Activated CD4-positive, alpha-beta T cell treated with anti-CD3 and anti-CD28 coated beads, Interleukin-2, amount 10 ng/mL, durations not matched to agents 7 days and 5 days (primary cell): ENCODE measurements around the gene MISP. TPM values are rescaled to one million over a fixed set of nuclear protein-coding genes. Genes with fewer than 3 reads are reported as not detected.

ENCODE experiments used
- CTCF ChIA-PET: fragments of 350-600 bp; sonication (Branson Sonifier 250); formaldehyde crosslinking; loops from one replicate; lab custom pipeline; 2021; ENCODE audit warnings: antibody characterized with exemption; lab: Charles Lee
- POLR2A ChIA-PET: fragments of 350-600 bp; sonication (Branson Sonifier 250); formaldehyde crosslinking; loops from one replicate; lab custom pipeline; 2021; ENCODE audit warnings: antibody characterized with exemption; lab: Charles Lee
- DNase-seq: peaks from one replicate; pipeline ENCODE4 v3.0.0-alpha.2; 2020
- H3K27ac Mint-ChIP-seq: one replicate; pipeline ENCODE4 v1.8.0; 2021; ENCODE audit warnings: mild to moderate bottlenecking, moderate library complexity, mixed read lengths
- H3K27me3 Mint-ChIP-seq: one replicate; pipeline ENCODE4 v1.8.0; 2021; ENCODE audit warnings: mixed read lengths
- H3K36me3 Mint-ChIP-seq: one replicate; pipeline ENCODE4 v1.8.0; 2021; ENCODE audit warnings: low read depth, mixed read lengths
- H3K4me1 Mint-ChIP-seq: one replicate; pipeline ENCODE4 v1.8.0; 2021; ENCODE audit warnings: mixed read lengths
- H3K4me3 Mint-ChIP-seq: one replicate; pipeline ENCODE4 v1.8.0; 2021; ENCODE audit warnings: mild to moderate bottlenecking, moderate library complexity, mixed read lengths
- H3K9me3 Mint-ChIP-seq: one replicate; pipeline ENCODE4 v1.8.0; 2021; ENCODE audit warnings: mixed read lengths
- total RNA-seq, 2 experiments: library from RNA; stranded (reverse); gene quantifications; one replicate each; pipeline ENCODE4 v1.2.3, GENCODE V29; 2021

MISP gene
- total RNA-seq, 2 experiments from 2014 or later, result not detected

DNA sequence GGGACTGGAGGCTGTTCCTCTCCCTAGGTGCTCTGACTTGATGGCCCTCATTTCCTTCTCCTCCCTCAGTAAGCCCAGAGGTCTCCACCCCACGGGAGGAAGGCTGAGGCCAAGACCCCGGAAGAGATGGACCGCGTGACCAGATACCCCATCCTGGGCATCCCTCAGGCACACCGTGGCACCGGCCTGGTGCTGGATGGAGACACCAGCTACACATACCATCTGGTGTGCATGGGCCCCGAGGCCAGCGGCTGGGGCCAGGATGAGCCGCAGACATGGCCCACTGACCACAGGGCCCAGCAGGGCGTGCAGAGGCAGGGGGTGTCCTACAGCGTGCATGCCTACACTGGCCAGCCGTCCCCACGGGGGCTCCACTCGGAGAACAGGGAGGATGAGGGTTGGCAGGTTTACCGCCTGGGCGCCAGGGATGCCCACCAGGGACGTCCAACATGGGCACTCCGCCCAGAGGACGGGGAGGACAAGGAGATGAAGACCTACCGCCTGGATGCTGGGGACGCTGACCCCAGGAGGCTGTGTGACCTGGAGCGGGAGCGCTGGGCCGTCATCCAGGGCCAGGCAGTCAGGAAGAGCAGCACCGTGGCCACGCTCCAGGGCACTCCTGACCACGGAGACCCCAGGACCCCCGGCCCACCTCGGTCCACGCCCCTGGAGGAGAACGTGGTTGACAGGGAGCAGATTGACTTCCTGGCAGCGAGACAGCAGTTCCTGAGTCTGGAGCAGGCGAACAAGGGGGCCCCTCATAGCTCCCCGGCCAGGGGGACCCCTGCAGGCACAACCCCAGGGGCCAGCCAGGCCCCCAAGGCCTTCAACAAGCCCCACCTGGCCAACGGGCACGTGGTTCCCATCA, 6.1 kb downstream of the MISP start:
- Mint-ChIP-seq H3K27ac (no peak overlapping the region), H3K4me3 (no peak overlapping the region), H3K27me3 (no peaks in the 10 kb centered on the region), H3K4me1 (no peaks in the 10 kb centered on the region), H3K9me3 (peaks cover 8% of the 10 kb centered on the region), H3K36me3 (peaks cover 3% of the 10 kb centered on the region)
- CTCF ChIA-PET, result no interaction called here
- DNase-seq, result no peak
- POLR2A ChIA-PET, result no interaction called here

DNA sequence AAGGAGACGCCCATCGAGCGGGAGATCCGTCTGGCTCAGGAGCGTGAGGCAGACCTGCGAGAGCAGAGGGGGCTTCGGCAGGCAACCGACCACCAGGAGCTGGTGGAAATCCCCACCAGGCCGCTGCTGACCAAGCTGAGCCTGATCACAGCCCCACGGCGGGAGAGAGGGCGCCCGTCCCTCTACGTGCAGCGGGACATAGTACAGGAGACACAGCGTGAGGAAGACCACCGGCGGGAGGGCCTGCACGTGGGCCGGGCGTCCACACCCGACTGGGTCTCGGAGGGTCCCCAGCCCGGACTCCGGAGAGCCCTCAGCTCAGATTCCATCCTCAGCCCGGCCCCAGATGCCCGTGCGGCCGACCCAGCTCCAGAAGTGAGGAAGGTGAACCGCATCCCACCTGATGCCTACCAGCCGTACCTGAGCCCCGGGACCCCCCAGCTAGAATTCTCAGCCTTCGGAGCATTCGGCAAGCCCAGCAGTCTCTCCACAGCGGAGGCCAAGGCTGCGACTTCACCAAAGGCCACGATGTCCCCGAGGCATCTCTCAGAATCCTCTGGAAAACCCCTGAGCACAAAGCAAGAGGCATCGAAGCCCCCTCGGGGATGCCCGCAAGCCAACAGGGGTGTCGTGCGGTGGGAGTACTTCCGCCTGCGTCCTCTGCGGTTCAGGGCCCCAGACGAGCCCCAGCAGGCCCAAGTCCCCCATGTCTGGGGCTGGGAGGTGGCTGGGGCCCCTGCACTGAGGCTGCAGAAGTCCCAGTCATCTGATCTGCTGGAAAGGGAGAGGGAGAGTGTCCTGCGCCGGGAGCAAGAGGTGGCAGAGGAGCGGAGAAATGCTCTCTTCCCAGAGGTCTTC, 7.1 kb downstream of the MISP start:
- no peak for DNase-seq
- Mint-ChIP-seq H3K4me3 (no peak overlapping the region), H3K27ac (no peak overlapping the region), H3K9me3 (peaks cover 8% of the 10 kb centered on the region), H3K36me3 (peaks cover 3% of the 10 kb centered on the region), H3K27me3 (no peaks in the 10 kb centered on the region), H3K4me1 (no peaks in the 10 kb centered on the region)
- ChIA-PET POLR2A (no interaction called here), CTCF (no interaction called here)

DNA sequence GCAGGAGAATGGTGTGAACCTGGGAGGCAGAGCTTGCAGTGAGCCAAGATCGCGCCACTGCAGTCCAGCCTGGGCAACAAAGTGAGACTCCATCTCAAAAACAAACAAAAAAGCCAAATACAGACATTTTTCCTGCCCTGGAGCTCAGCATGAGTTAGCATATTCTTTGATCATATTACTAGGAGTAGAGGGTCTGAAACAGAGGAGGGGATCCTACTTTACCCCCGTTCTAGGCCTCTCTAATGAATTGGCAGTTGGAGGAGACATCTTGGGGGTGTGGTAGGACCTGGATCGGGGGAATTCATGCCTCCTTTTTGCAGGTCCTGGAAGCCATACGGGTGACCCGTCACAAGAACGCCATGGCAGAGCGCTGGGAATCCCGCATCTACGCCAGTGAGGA, 12.3 kb downstream of the MISP start:
- no peaks in the 10 kb centered on the region for H3K4me1 Mint-ChIP-seq
- POLR2A ChIA-PET, result no interaction called here
- H3K36me3 Mint-ChIP-seq, result peaks cover 3% of the 10 kb centered on the region
- CTCF ChIA-PET, result no interaction called here
- no peak for DNase-seq
- peaks cover 7% of the 10 kb centered on the region for H3K9me3 Mint-ChIP-seq
- H3K4me3 Mint-ChIP-seq, result no peak overlapping the region
- no peak overlapping the region for H3K27ac Mint-ChIP-seq
- no peaks in the 10 kb centered on the region for H3K27me3 Mint-ChIP-seq

DNA sequence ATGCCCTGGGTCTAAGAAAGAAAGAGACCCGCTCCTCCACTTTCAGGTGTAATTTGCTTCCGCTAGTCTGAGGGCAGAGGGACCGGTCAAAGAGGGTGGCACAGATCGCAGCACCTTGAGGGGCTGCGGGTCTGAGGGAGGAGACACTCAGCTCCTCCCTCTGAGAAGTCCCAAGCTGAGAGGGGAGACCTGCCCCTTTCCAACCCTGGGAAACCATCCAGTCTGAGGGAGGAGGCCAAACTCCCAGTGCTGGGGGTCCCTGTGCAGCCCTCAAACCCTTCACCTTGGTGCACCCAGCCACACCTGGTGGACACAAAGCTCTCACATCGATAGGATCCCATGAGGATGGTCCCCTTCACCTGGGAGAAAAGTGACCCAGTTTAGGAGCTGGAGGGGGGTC, 13.0 kb downstream of the MISP start:
- no peak overlapping the region for H3K27ac Mint-ChIP-seq
- DNase-seq, result no peak

DNA sequence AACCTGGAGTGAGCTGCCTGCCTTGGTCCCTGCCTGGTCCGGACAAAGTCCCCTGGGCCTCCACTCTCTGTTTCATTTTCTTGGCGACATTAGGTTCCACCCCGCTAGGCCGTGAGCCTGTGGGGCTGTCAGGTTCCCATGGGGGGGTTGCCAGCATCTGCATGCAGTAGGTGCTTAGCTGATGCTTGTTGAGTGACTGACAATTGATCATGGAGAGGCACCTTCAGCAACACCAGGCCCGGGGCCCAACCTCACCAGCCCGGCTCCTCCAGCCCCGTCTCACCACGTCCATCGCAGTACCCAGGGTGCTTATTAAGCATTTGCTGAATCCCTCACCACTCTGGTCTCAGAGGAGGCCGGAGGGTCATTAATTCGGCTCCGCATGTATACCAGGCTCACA, 13.4 kb downstream of the MISP start:
- ChIA-PET CTCF (interaction anchor here (0.6 kb wide), 1 partner anchor 755 kb away, joined by 3 read pairs; no protein-coding TSS in a partner anchor), POLR2A (no interaction called here)
- no peak for DNase-seq
- no peaks in the 10 kb centered on the region for H3K27me3 Mint-ChIP-seq
- H3K9me3 Mint-ChIP-seq, result peaks cover 3% of the 10 kb centered on the region
- no peak overlapping the region for H3K27ac Mint-ChIP-seq
- no peaks in the 10 kb centered on the region for H3K36me3 Mint-ChIP-seq
- no peak overlapping the region for H3K4me3 Mint-ChIP-seq
- H3K4me1 Mint-ChIP-seq, result no peaks in the 10 kb centered on the region

More for the DNA sequence above, 13.0 kb downstream of the MISP start:
- Mint-ChIP-seq H3K36me3 (no peaks in the 10 kb centered on the region), H3K9me3 (peaks cover 3% of the 10 kb centered on the region), H3K4me3 (no peak overlapping the region), H3K27me3 (no peaks in the 10 kb centered on the region), H3K4me1 (no peaks in the 10 kb centered on the region)
- ChIA-PET POLR2A (no interaction called here), CTCF (interaction anchor here (0.6 kb wide), 1 partner anchor 756 kb away, joined by 3 read pairs; no protein-coding TSS in a partner anchor)

DNA sequence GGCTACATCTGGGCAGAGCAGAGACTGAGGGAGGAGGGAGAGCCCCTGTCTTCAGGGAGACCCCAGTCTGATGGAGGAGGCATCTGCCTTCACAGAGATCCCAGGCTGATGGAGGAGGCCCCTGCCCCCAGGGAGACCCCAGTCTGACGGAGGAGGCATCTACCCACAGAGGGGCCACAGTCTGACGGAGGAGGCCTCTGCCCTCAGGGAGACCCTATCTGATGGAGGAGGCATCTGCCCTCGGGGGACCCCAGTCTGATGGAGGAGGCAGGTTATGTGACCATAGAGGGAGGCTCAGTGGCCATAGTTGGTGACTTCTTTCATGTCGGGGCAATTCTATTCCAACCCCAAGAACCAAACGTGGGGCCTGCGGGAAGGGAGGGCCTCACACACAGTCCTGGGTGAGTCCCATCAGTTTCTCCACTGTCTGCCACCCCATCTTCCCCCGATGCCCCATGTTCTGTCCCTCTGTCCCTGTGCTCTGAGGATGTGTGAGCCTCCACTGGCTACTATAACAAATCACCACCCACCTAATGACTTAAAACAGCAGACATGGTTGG, 14.3 kb downstream of the MISP start:
- Mint-ChIP-seq H3K9me3 (no peaks in the 10 kb centered on the region), H3K27ac (no peak overlapping the region), H3K4me1 (peaks cover under 1% of the 10 kb centered on the region), H3K27me3 (peaks cover under 1% of the 10 kb centered on the region), H3K36me3 (no peaks in the 10 kb centered on the region), H3K4me3 (no peak overlapping the region)
- no peak for DNase-seq
- ChIA-PET POLR2A (no interaction called here), CTCF (no interaction called here)

DNA sequence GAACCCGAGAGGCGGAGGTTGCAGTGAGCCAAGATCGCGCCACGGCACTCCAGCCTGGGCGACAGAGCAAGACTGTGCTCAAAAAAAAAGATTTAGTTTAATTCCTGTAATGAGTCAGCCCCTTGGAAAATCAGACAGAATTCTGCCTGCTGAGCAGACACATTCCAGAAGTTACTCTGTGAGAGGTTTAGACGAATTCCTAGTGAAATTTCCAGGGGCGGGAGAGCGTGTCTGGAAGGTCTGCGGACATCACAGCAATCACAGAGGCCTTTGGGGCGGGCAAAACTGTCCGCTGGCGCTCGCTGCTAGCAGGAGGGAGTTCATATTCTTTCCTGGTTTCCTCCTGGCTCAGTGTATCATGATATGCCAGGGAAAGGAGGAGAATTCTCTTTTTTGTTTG, 17.5 kb downstream of the MISP start:
- no peaks in the 10 kb centered on the region for H3K36me3 Mint-ChIP-seq
- H3K27me3 Mint-ChIP-seq, result peaks cover 2% of the 10 kb centered on the region
- DNase-seq, result no peak
- ChIA-PET POLR2A (no interaction called here), CTCF (interaction anchor here (0.6 to 1.2 kb wide), 2 partner anchors 95 to 137 kb away, joined by 3 to 4 read pairs; no protein-coding TSS in a partner anchor)
- peaks cover 2% of the 10 kb centered on the region for H3K4me1 Mint-ChIP-seq
- H3K9me3 Mint-ChIP-seq, result no peaks in the 10 kb centered on the region
- no peak overlapping the region for H3K4me3 Mint-ChIP-seq
- H3K27ac Mint-ChIP-seq, result no peak overlapping the region

DNA sequence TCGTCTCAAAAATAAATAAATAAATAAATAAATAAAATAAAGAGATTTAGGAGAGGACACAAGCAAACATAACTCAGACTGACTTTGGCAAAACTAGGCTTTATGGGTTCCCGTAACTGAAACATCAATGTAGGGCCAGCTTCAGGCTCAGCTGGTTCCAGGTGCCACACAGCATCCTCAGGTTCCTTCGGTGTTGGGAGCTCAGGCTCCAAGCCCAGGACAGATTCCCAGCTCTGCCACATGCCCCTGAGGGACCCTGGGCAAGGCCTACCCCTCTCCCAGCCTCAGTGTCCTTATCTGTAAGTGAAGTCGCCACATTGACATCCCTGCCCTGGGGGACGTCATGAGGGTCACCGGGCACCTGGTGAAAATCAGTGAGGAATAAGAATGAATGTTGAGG, 18.7 kb downstream of the MISP start:
- DNase-seq, result no peak
- no peaks in the 10 kb centered on the region for H3K36me3 Mint-ChIP-seq
- no peaks in the 10 kb centered on the region for H3K9me3 Mint-ChIP-seq
- POLR2A ChIA-PET, result no interaction called here
- H3K4me1 Mint-ChIP-seq, result peaks cover 2% of the 10 kb centered on the region
- no peak overlapping the region for H3K4me3 Mint-ChIP-seq
- H3K27me3 Mint-ChIP-seq, result peaks cover 2% of the 10 kb centered on the region
- CTCF ChIA-PET, result interaction anchor here (0.7 to 1.2 kb wide), 4 partner anchors 102 to 456 kb away, joined by 3 read pairs; no protein-coding TSS in a partner anchor
- H3K27ac Mint-ChIP-seq, result no peak overlapping the region

DNA sequence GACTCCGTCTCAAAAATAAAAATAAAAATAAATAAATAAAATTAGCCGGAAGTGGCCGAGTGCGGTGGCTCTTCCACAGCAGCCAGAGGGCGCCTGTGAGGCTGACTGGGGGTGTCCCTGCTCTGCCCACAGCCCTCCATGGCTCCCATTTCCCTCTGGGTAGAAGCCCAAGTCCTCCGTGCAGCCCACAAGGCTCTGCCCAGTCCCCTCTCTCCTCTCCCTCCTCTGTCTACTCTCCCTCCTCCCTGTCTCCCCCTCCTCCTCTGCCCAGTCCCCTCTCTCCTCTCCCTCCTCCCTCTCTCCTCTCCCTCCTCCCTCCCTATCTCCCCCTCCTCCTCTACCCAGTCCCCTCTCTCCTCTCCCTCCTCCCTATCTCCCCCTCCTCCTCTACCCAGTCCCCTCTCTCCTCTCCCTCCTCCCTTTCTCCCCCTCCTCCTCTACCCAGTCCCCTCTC, 20.4 kb downstream of the MISP start:
- ChIA-PET CTCF (interaction anchor here (0.9 kb wide), 1 partner anchor 92 kb away, joined by 3 read pairs; no protein-coding TSS in a partner anchor), POLR2A (no interaction called here)
- no peaks in the 10 kb centered on the region for H3K36me3 Mint-ChIP-seq
- no peak overlapping the region for H3K4me3 Mint-ChIP-seq
- peaks cover 2% of the 10 kb centered on the region for H3K4me1 Mint-ChIP-seq
- no peaks in the 10 kb centered on the region for H3K9me3 Mint-ChIP-seq
- DNase-seq, result peak; percentile 23
- no peak overlapping the region for H3K27ac Mint-ChIP-seq
- H3K27me3 Mint-ChIP-seq, result peaks cover 2% of the 10 kb centered on the region

DNA sequence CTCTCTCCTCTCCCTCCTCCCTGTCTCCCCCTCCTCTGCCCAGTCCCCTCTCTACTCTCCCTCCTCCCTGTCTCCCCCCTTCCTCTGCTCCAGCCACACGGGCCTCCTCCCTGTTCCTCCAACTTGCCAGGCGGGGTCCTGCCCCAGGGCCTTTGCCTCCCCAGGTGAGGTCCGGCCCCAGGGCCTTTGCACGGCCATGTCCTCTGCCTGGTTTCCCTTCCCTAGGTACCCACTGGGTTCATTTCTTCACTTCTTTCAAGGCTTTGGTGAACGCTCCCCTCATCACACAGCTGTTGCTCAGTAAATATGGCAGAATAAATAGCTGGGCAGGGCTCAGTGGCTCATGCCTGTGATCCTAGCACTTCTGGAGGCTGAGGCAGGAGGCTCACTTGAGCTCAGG, 21.2 kb downstream of the MISP start:
- ChIA-PET CTCF (interaction anchor here (0.6 kb wide), 1 partner anchor 190 kb away, joined by 3 read pairs; no protein-coding TSS in a partner anchor), POLR2A (no interaction called here)
- no peak for DNase-seq
- no peaks in the 10 kb centered on the region for H3K36me3 Mint-ChIP-seq
- H3K4me1 Mint-ChIP-seq, result peaks cover 2% of the 10 kb centered on the region
- H3K27me3 Mint-ChIP-seq, result peaks cover 2% of the 10 kb centered on the region
- no peak overlapping the region for H3K27ac Mint-ChIP-seq
- no peaks in the 10 kb centered on the region for H3K9me3 Mint-ChIP-seq
- no peak overlapping the region for H3K4me3 Mint-ChIP-seq

DNA sequence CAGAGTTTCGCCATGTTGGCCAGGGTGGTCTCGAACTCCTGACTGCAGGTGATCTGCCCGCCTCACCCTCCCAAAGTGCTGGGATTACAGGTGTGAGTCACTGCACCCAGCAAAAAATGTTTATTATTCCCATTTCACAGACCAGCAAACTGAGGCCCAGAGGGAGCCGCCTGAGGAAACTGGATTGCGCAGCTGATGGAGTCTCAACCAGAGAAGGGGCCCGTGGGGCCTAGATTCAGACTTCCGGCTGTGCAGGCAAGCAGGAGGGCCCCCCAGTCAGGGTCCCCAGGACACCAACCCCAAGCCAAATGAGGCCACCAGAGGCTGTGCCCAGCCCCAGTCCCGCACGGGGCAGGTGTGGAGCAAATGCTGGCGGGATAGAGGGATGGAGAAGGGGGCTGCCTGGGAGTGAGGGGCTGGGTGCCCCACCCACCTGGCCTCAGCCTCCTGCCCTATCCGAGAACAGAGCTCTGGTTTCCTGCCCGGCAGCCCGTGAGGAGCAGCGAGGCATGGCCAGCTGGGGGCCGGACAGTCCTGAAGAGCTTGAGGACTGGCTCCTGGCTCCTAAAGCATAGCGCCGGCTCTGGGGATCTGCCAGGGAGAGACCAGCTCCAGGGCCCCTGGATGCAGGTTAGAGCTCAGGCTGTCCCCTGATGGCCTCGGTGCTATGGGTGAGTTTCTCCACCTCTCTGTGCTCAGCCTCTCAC, 22.0 kb downstream of the MISP start:
- POLR2A ChIA-PET, result no interaction called here
- peaks cover 2% of the 10 kb centered on the region for H3K4me1 Mint-ChIP-seq
- H3K27ac Mint-ChIP-seq, result no peak overlapping the region

DNA sequence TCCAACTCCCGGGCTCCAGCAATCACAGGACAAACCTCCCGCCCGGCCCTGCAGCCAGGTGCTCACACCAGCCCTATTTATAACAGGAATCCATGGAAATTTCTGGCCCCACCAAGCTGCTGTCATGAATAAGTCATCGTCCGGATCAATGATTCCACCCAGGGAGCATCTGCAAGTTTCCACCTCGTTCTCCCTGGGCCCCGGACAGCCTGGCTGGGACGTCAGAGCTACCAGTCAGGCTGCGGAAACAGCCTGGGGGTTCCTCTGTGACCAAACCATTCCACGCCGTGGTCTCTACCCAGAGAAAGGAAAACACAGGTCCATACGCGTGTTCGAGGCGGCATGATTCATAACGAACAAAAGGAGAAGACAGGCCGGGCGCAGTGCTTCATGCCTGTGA, 25.6 kb downstream of the MISP start:
- Mint-ChIP-seq H3K4me1 (no peaks in the 10 kb centered on the region), H3K27ac (no peak overlapping the region), H3K4me3 (no peak overlapping the region), H3K36me3 (no peaks in the 10 kb centered on the region), H3K27me3 (no peaks in the 10 kb centered on the region), H3K9me3 (no peaks in the 10 kb centered on the region)
- DNase-seq, result no peak
- CTCF ChIA-PET, result no interaction called here
- POLR2A ChIA-PET, result no interaction called here

More for the DNA sequence above, 22.0 kb downstream of the MISP start:
- H3K9me3 Mint-ChIP-seq, result no peaks in the 10 kb centered on the region
- H3K36me3 Mint-ChIP-seq, result no peaks in the 10 kb centered on the region
- peaks cover 2% of the 10 kb centered on the region for H3K27me3 Mint-ChIP-seq
- no peak for DNase-seq
- CTCF ChIA-PET, result no interaction called here
- no peak overlapping the region for H3K4me3 Mint-ChIP-seq
